SH-SY5Y (cell line): ENCODE measurements around the gene AFAP1L2.

Experiments
- GATA2 ChIP-seq: IDR thresholded peaks from 2 replicates; pipeline ENCODE4 v1.6.1; 2011; ENCODE audit warnings: mild to moderate bottlenecking, low read depth, low read length
- GATA3 ChIP-seq: IDR thresholded peaks from 2 replicates; pipeline ENCODE4 v1.6.1; 2011; ENCODE audit warnings: low read depth, mild to moderate bottlenecking, low read length, moderate library complexity

The AFAP1L2 gene

GRCh38 chr10:114349522-114350215 is 54.6 kb downstream of the AFAP1L2 start:
- TF ChIP-seq GATA2 (no peak), GATA3 (no peak)

- TF ChIP-seq GATA2 = no peak
- no peak for TF ChIP-seq GATA3
Observed at GRCh38 chr10:114347791-114348190, 56.5 kb downstream of the AFAP1L2 start.

- TF ChIP-seq GATA3 (no peak), GATA2 (no peak)
Observed at GRCh38 chr10:114347241-114347640, 57.1 kb downstream of the AFAP1L2 start.

- no peak for TF ChIP-seq GATA2
- TF ChIP-seq GATA3 = no peak
Observed at GRCh38 chr10:114346176-114347031, 57.9 kb downstream of the AFAP1L2 start.

- TF ChIP-seq GATA3 (no peak), GATA2 (no peak)
Observed at GRCh38 chr10:114345701-114346100, 58.6 kb downstream of the AFAP1L2 start.

- no peak for TF ChIP-seq GATA3
- no peak for TF ChIP-seq GATA2
Observed at GRCh38 chr10:114343623-114344505, 60.4 kb downstream of the AFAP1L2 start.

- TF ChIP-seq GATA2 = no peak
- no peak for TF ChIP-seq GATA3
Observed at GRCh38 chr10:114342976-114343375, 61.3 kb downstream of the AFAP1L2 start.

GRCh38 chr10:114340816-114341215 is 63.5 kb downstream of the AFAP1L2 start:
- TF ChIP-seq GATA3 = no peak
- TF ChIP-seq GATA2 = no peak

- no peak for TF ChIP-seq GATA3
- no peak for TF ChIP-seq GATA2
Observed at GRCh38 chr10:114337510-114338462, 66.5 kb downstream of the AFAP1L2 start.

- TF ChIP-seq GATA3 = no peak
- TF ChIP-seq GATA2 = no peak
Observed at GRCh38 chr10:114336823-114337509, 67.3 kb downstream of the AFAP1L2 start.

- TF ChIP-seq GATA3 (no peak), GATA2 (no peak)
Observed at GRCh38 chr10:114335614-114336013, 68.7 kb downstream of the AFAP1L2 start.

- TF ChIP-seq GATA2 (no peak), GATA3 (no peak)
Observed at GRCh38 chr10:114334301-114334700, 70.0 kb downstream of the AFAP1L2 start.
